IMR-90 (cell line): ENCODE results near the gene PSAPL1. TPM values are rescaled to one million over a fixed set of nuclear protein-coding genes. Genes with fewer than 3 reads are reported as not detected.
A peak's percentile ranks its signal among the peaks of the same experiment; 100 is the strongest.

Source experiments
- ATAC-seq: fragments of 200-7000 bp; cut with Tn5 transposase; 2 replicates; pipeline ENCODE4 v1.9.1; 2020; ENCODE audit warnings: low read depth, mild to moderate bottlenecking, moderate library complexity
- Bru-seq: library from RNA; stranded (reverse); fragments of 400-500 nt; gene quantifications from one replicate; lab custom pipeline; 2021; lab: Mats Ljungman, UMichigan
- BruChase-seq, 2 experiments: library from RNA; stranded (reverse); fragments of 400-500 nt; gene quantifications; one replicate each; lab custom pipeline; 2021; lab: Mats Ljungman, UMichigan
- BruUV-seq: library from RNA; stranded (reverse); fragments of 400-500 nt; replicated peaks from 2 replicates; lab custom pipeline; 2021; lab: Mats Ljungman, UMichigan
- CTCF ChIA-PET: fragments of 300-600 bp; formaldehyde crosslinking; extraction: SDS; loops from one replicate; lab custom pipeline; 2021; ENCODE audit warnings: antibody characterized with exemption; lab: Yijun Ruan, JAX
- POLR2A ChIA-PET: fragments of 300-600 bp; sonication (Branson Sonifier 250); formaldehyde crosslinking; loops from one replicate; lab custom pipeline; 2022; ENCODE audit warnings: antibody characterized with exemption; ENCODE audit not compliant: unreplicated experiment; lab: Charles Lee
- DNase-seq: peaks from one replicate; pipeline ENCODE4 v3.0.0; 2013
- H2AFZ ChIP-seq: replicated peaks from 2 replicates; pipeline ENCODE3; 2013; ENCODE audit warnings: low read length, mild to moderate bottlenecking; ENCODE audit not compliant: poor library complexity
- H2AK5ac ChIP-seq: 2 replicates; pipeline ENCODE4 v1.6.1; 2013; ENCODE audit warnings: low read depth, low read length, inconsistent platforms
- H2AK9ac ChIP-seq: replicated peaks from 2 replicates; pipeline ENCODE3; 2013; ENCODE audit warnings: mild to moderate bottlenecking, low read depth, low read length, moderate library complexity; ENCODE audit not compliant: poor library complexity
- H2BK120ac ChIP-seq: 2 replicates; pipeline ENCODE4 v1.6.1; 2013; ENCODE audit warnings: low read depth, low read length, inconsistent platforms
- H2BK15ac ChIP-seq: 3 replicates; pipeline ENCODE4 v1.6.1; 2013; ENCODE audit warnings: low read depth, low read length, inconsistent platforms
- H2BK20ac ChIP-seq: 2 replicates; pipeline ENCODE4 v1.6.1; 2013; ENCODE audit warnings: low read depth, mild to moderate bottlenecking, inconsistent platforms, low read length, moderate library complexity
- H2BK5ac ChIP-seq: 2 replicates; pipeline ENCODE4 v1.6.1; 2013; ENCODE audit warnings: mild to moderate bottlenecking, low read depth, low read length, inconsistent platforms; ENCODE audit not compliant: poor library complexity, severe bottlenecking
- H3K14ac ChIP-seq: replicated peaks from 2 replicates; pipeline ENCODE4 v1.6.1; 2013; ENCODE audit warnings: low read depth, low read length, inconsistent platforms
- H3K18ac ChIP-seq: 2 replicates; pipeline ENCODE4 v1.6.1; 2013; ENCODE audit warnings: low read depth, low read length, control low read depth
- H3K23ac ChIP-seq: 2 replicates; pipeline ENCODE4 v1.6.1; 2013; ENCODE audit warnings: low read depth, low read length, inconsistent platforms
- H3K27ac ChIP-seq: 2 replicates; pipeline ENCODE4 v1.5.1; 2013; ENCODE audit warnings: mild to moderate bottlenecking, control low read depth, low read length; ENCODE audit not compliant: insufficient read depth
- H3K27me3 ChIP-seq: 2 replicates; pipeline ENCODE4 v1.6.1; 2013; ENCODE audit warnings: low read length; ENCODE audit not compliant: control insufficient read depth, insufficient read depth
- H3K36me3 ChIP-seq: 2 replicates; pipeline ENCODE4 v1.6.1; 2013; ENCODE audit warnings: low read length, mixed read lengths; ENCODE audit not compliant: control insufficient read depth, insufficient read depth
- H3K4ac ChIP-seq: 2 replicates; pipeline ENCODE4 v1.6.1; 2013; ENCODE audit warnings: low read depth, low read length, inconsistent platforms
- H3K4me1 ChIP-seq: 2 replicates; pipeline ENCODE4 v1.6.1; 2013; ENCODE audit warnings: low read length, mixed read lengths; ENCODE audit not compliant: control insufficient read depth, insufficient read depth
- H3K4me2 ChIP-seq: 2 replicates; pipeline ENCODE4 v1.6.1; 2013; ENCODE audit warnings: low read depth, mild to moderate bottlenecking, control low read depth, low read length, moderate library complexity
- H3K4me3 ChIP-seq: 2 replicates; pipeline ENCODE4 v1.5.1; 2013; ENCODE audit warnings: low read depth, mild to moderate bottlenecking, control low read depth, low read length, moderate library complexity; ENCODE audit not compliant: insufficient read depth
- H3K56ac ChIP-seq: 2 replicates; pipeline ENCODE4 v1.6.1; 2013; ENCODE audit warnings: low read length, inconsistent platforms; ENCODE audit not compliant: insufficient read depth; ENCODE audit errors: extremely low read depth
- H3K79me1 ChIP-seq, 2 experiments: 2 replicates each; pipeline ENCODE4 v1.6.1; 2013; ENCODE audit warnings: low read length in 2 of 2, inconsistent platforms in 1 of 2, low read depth in 1 of 2
- H3K9ac ChIP-seq: 2 replicates; pipeline ENCODE4 v1.6.1; 2013; ENCODE audit warnings: low read depth, low read length, control low read depth
- H3K9me1 ChIP-seq: 2 replicates; pipeline ENCODE4 v1.6.1; 2013; ENCODE audit warnings: low read length, inconsistent platforms; ENCODE audit not compliant: insufficient read depth
- H3K9me3 ChIP-seq: 2 replicates; pipeline ENCODE4 v1.6.1; 2013; ENCODE audit warnings: low read length; ENCODE audit not compliant: control insufficient read depth, insufficient read depth
- H4K20me1 ChIP-seq: 2 replicates; pipeline ENCODE4 v1.6.1; 2013; ENCODE audit warnings: low read length, inconsistent platforms; ENCODE audit not compliant: insufficient read depth
- H4K5ac ChIP-seq: 2 replicates; pipeline ENCODE4 v1.6.1; 2013; ENCODE audit warnings: mild to moderate bottlenecking, low read depth, low read length, control low read depth
- H4K8ac ChIP-seq, 2 experiments: 2 replicates each; pipeline ENCODE4 v1.6.1; 2013; ENCODE audit warnings: low read depth in 2 of 2, low read length in 2 of 2, control low read depth in 1 of 2, inconsistent platforms in 1 of 2
- H4K91ac ChIP-seq: 2 replicates; pipeline ENCODE4 v1.6.1; 2013; ENCODE audit warnings: low read depth, low read length, inconsistent platforms; ENCODE audit not compliant: insufficient read depth
- BHLHE40 ChIP-seq: fragments of 150-350 bp; IDR thresholded peaks from 2 replicates; pipeline ENCODE4 v1.6.1; 2016; ENCODE audit warnings: mild to moderate bottlenecking, low read depth, low read length
- CEBPB ChIP-seq: IDR thresholded peaks from 2 replicates; pipeline ENCODE4 v1.6.1; 2012; ENCODE audit warnings: low read depth, low read length, improper control_type of control experiment
- FOS ChIP-seq: fragments of 150-350 bp; IDR thresholded peaks from 2 replicates; pipeline ENCODE4 v1.6.1; 2016; ENCODE audit warnings: low read depth, low read length
- MAZ ChIP-seq: IDR thresholded peaks from 2 replicates; pipeline ENCODE4 v1.6.1; 2012; ENCODE audit warnings: low read depth, mild to moderate bottlenecking, low read length, improper control_type of control experiment, moderate library complexity, borderline replicate concordance
- MXI1 ChIP-seq: IDR thresholded peaks from 2 replicates; pipeline ENCODE4 v1.6.1; 2012; ENCODE audit warnings: low read depth, mild to moderate bottlenecking, low read length, moderate library complexity, borderline replicate concordance
- NFE2L2 ChIP-seq: fragments of 150-350 bp; IDR thresholded peaks from 2 replicates; pipeline ENCODE4 v1.6.1; 2016; ENCODE audit warnings: low read depth, mild to moderate bottlenecking, low read length
- POLR2A ChIP-seq: IDR thresholded peaks from 2 replicates; pipeline ENCODE4 v1.6.1; 2012; ENCODE audit warnings: mild to moderate bottlenecking, low read depth, low read length
- RAD21 ChIP-seq: IDR thresholded peaks from 2 replicates; pipeline ENCODE4 v1.6.1; 2012; ENCODE audit warnings: low read length, improper control_type of control experiment
- RCOR1 ChIP-seq: IDR thresholded peaks from 2 replicates; pipeline ENCODE4 v1.6.1; 2012; ENCODE audit warnings: mild to moderate bottlenecking, low read length, improper control_type of control experiment; ENCODE audit not compliant: insufficient replicate concordance
- SMC3 ChIP-seq: fragments of 150-350 bp; IDR thresholded peaks from 2 replicates; pipeline ENCODE4 v1.6.1; 2016; ENCODE audit warnings: low read depth, mild to moderate bottlenecking, antibody characterized with exemption, low read length, moderate library complexity
- WGBS, 2 experiments: methylation state at CpG; one replicate each; pipeline versions ENCODE4 v1.1.5 to v1.1.7; 2013; ENCODE audit warnings: missing lambda C conversion rate in 2 of 2; ENCODE audit not compliant: insufficient read length in 1 of 2; ENCODE audit errors: extremely low coverage in 2 of 2; 5-methylcytosine and 5-hydroxymethylcytosine counted together
- dilution Hi-C: fragments of 300-500 bp; cut with HindIII; formaldehyde crosslinking; loops from one replicate; pipeline ENCODE4 v1.14.3; 2018; ENCODE audit warnings: low sequenced_read_pairs; ENCODE audit not compliant: unreplicated experiment
- in situ Hi-C: fragments of 300-500 bp; cut with MboI; formaldehyde crosslinking; loops from 3 replicates; pipeline ENCODE4 v1.14.3; 2019; ENCODE audit warnings: low sequenced_read_pairs, inconsistent platforms, mixed read lengths
- intact Hi-C: fragments of 100-400 bp; cut with micrococcal nuclease; formaldehyde crosslinking; loops from 2 replicates; pipeline ENCODE4 v1.10.0; 2022
- long read RNA-seq: library from polyadenylated mRNA; unstranded; transcript quantifications from one replicate; pipeline ENCODE4 v2.0.0, GENCODE V29; 2021; ENCODE audit not compliant: unreplicated experiment
- polyA plus RNA-seq, 3 experiments: library from polyadenylated mRNA; depleted of rRNA; stranded (reverse); fragments of >200 nt; gene quantifications; 2 replicates each; pipeline ENCODE4 v1.2.3, GENCODE V29; 2012; ENCODE audit warnings: low replicate concordance in 1 of 3
- total RNA-seq: library from RNA; depleted of rRNA; stranded (reverse); fragments of >200 nt; gene quantifications from 2 replicates; pipeline ENCODE4 v1.2.3, GENCODE V29; 2012; rRNA removed
- TF ChIP-seq, protein P1 (sequence below): fragments of 150-350 bp; IDR thresholded peaks from 2 replicates; pipeline ENCODE4 v1.6.1; 2016; ENCODE audit warnings: low read depth, mild to moderate bottlenecking, low read length, moderate library complexity, borderline replicate concordance
- TF ChIP-seq, protein P2 (sequence below): fragments of 150-350 bp; IDR thresholded peaks from 2 replicates; pipeline ENCODE4 v1.6.1; 2017; ENCODE audit warnings: mild to moderate bottlenecking, antibody characterized with exemption, low read length, low read depth
- TF ChIP-seq, protein P3 (sequence below): conservative IDR thresholded peaks from 2 replicates; pipeline ENCODE4 v1.5.1; 2012; ENCODE audit warnings: mild to moderate bottlenecking, low read depth, low read length, improper control_type of control experiment

The PSAPL1 gene, protein sequence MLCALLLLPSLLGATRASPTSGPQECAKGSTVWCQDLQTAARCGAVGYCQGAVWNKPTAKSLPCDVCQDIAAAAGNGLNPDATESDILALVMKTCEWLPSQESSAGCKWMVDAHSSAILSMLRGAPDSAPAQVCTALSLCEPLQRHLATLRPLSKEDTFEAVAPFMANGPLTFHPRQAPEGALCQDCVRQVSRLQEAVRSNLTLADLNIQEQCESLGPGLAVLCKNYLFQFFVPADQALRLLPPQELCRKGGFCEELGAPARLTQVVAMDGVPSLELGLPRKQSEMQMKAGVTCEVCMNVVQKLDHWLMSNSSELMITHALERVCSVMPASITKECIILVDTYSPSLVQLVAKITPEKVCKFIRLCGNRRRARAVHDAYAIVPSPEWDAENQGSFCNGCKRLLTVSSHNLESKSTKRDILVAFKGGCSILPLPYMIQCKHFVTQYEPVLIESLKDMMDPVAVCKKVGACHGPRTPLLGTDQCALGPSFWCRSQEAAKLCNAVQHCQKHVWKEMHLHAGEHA
- total RNA-seq = not detected in 2 replicates
- polyA plus RNA-seq (2012; rRNA removed) = not detected in 2 replicates
- not detected in 2 replicates for polyA plus RNA-seq (2012; cell fraction: cytosol; rRNA removed)
- not detected in 2 replicates for polyA plus RNA-seq (2012; cell fraction: nucleus; rRNA removed; ENCODE audit: low replicate concordance)
- Bru-seq, nascent RNA = not detected
- BruChase-seq, experiment 1, labeled RNA remaining after a 6-hour chase = not detected
- BruChase-seq, experiment 2, labeled RNA remaining after a 2-hour chase = not detected
- long read RNA-seq = 0 reads

DNA sequence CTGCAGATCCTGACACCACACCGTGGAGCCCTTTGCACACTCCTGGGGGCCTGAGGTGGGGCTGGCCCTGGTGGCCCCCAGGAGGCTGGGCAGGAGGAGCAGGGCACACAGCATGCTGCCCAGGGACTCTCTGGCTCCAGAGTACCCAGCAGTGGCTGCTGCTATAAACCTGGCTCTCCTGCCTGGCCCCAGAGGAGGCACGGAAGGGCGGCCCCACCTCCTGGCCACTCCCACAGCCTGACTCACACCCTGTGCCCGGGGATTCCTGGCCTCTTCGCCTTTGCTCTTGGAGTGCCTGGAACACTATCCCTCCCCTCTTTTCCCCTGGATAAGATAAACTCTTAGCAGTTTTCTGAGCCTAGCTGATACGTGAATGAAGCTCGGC, at the start of gene PSAPL1:
Gene PSAPL1, minus strand, starts transcription at position 165 of the 385 bp plus-strand sequence. Its CDS starts 51 bp downstream, at position 114.
- dilution Hi-C loops (no loop called here), intact Hi-C loops (no loop called here), in situ Hi-C loops (no loop called here)
- H2BK20ac ChIP-seq = no peak within 1 kb of the TSS
- H3K18ac ChIP-seq = no peak within 1 kb of the TSS
- no peak within 1 kb of the TSS for H2BK5ac ChIP-seq
- no peak within 1 kb of the TSS for H3K23ac ChIP-seq
- no peaks in the 10 kb centered on the region for H3K4me1 ChIP-seq
- BruUV-seq = no TSS peak
- H2AK5ac ChIP-seq = no peak within 1 kb of the TSS
- H4K91ac ChIP-seq = no peak within 1 kb of the TSS
- H4K8ac ChIP-seq = no peak within 1 kb of the TSS
- no peak within 1 kb of the TSS for H3K27ac ChIP-seq
- no peak within 1 kb of the TSS for H2BK15ac ChIP-seq
- H3K14ac ChIP-seq = no peak within 1 kb of the TSS
- ChIA-PET POLR2A (no interaction called here), CTCF (no interaction called here)
- WGBS, 2 experiments = 29% methylated on average over 3 of the region's 7 CpGs; no CpG with 5 or more reads in 1 of the 2 experiments
- no peak within 1 kb of the TSS for H3K4me3 ChIP-seq
- no peaks in the 10 kb centered on the region for H4K20me1 ChIP-seq
- no peak within 1 kb of the TSS for H2AFZ ChIP-seq
- no peaks in the 10 kb centered on the region for H3K9me1 ChIP-seq
- H2BK120ac ChIP-seq = no peak within 1 kb of the TSS
- H3K4ac ChIP-seq = no peak within 1 kb of the TSS
- peaks cover 3% of the 10 kb centered on the region for H3K27me3 ChIP-seq
- no peak within 1 kb of the TSS for H4K5ac ChIP-seq
- H3K4me2 ChIP-seq = no peak within 1 kb of the TSS
- no peak within 1 kb of the TSS for H3K9ac ChIP-seq
- ATAC-seq = peak; percentile 72
- no peak within 1 kb of the TSS for H2AK9ac ChIP-seq
- no peak within 1 kb of the TSS for H3K56ac ChIP-seq
- H3K79me1 ChIP-seq = no peaks in the 10 kb centered on the region
- no peaks in the 10 kb centered on the region for H3K36me3 ChIP-seq
- H3K9me3 ChIP-seq = no peaks in the 10 kb centered on the region
- peak; percentile 3 for DNase-seq
- TF ChIP-seq BHLHE40 (no peak), SMC3 (no peak), FOS (no peak), CEBPB (no peak), NFE2L2 (no peak), MXI1 (no peak), POLR2A (no peak), RCOR1 (no peak), MAZ (no peak), RAD21 (no peak)
- TF ChIP-seq, protein P1, sequence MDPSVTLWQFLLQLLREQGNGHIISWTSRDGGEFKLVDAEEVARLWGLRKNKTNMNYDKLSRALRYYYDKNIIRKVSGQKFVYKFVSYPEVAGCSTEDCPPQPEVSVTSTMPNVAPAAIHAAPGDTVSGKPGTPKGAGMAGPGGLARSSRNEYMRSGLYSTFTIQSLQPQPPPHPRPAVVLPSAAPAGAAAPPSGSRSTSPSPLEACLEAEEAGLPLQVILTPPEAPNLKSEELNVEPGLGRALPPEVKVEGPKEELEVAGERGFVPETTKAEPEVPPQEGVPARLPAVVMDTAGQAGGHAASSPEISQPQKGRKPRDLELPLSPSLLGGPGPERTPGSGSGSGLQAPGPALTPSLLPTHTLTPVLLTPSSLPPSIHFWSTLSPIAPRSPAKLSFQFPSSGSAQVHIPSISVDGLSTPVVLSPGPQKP = no peak
- TF ChIP-seq, protein P2, sequence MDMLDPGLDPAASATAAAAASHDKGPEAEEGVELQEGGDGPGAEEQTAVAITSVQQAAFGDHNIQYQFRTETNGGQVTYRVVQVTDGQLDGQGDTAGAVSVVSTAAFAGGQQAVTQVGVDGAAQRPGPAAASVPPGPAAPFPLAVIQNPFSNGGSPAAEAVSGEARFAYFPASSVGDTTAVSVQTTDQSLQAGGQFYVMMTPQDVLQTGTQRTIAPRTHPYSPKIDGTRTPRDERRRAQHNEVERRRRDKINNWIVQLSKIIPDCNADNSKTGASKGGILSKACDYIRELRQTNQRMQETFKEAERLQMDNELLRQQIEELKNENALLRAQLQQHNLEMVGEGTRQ = no peak
- TF ChIP-seq, protein P3, sequence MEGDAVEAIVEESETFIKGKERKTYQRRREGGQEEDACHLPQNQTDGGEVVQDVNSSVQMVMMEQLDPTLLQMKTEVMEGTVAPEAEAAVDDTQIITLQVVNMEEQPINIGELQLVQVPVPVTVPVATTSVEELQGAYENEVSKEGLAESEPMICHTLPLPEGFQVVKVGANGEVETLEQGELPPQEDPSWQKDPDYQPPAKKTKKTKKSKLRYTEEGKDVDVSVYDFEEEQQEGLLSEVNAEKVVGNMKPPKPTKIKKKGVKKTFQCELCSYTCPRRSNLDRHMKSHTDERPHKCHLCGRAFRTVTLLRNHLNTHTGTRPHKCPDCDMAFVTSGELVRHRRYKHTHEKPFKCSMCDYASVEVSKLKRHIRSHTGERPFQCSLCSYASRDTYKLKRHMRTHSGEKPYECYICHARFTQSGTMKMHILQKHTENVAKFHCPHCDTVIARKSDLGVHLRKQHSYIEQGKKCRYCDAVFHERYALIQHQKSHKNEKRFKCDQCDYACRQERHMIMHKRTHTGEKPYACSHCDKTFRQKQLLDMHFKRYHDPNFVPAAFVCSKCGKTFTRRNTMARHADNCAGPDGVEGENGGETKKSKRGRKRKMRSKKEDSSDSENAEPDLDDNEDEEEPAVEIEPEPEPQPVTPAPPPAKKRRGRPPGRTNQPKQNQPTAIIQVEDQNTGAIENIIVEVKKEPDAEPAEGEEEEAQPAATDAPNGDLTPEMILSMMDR = no peak
